PFSK-1 (cell line): ENCODE data around the gene LONRF2.

Experiments used
- POLR2AphosphoS5 ChIP-seq: IDR thresholded peaks from 2 replicates; pipeline ENCODE4 v1.6.1; 2012; ENCODE audit warnings: low read depth, mild to moderate bottlenecking, control low read depth, low read length, moderate library complexity
- TAF1 ChIP-seq: IDR thresholded peaks from 2 replicates; pipeline ENCODE4 v1.6.1; 2012; ENCODE audit warnings: low read length, control low read depth, borderline replicate concordance; ENCODE audit not compliant: insufficient read depth

DNA sequence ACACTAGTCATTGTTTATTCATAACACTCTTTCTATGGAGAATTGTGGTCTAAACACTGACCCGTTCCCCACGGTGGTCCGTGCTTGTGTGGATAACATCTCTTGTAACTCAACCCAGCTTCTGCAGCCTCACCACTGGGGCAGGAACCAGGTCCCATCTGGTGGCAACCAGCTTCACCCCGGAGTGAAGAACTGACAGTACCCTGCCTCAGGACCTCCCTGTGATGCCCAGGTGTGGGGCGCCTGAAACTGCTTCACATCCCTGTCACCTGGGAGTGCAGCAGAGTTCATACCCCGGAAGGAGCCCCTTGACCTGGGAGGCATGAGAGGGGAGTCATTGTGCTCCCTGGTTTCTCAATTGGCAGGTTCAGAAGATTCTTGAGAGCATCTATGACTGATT lies 81.1 kb downstream of the LONRF2 start:
- TF ChIP-seq TAF1 (no peak), POLR2AphosphoS5 (no peak)
